ENCODE data around the gene ATP8B3. TPM values are rescaled to one million over a fixed set of nuclear protein-coding genes. Genes with fewer than 3 reads are reported as not detected.

The ATP8B3 gene
- total RNA-seq, 1 donor from 2014 or later = 1.5 TPM

DNA sequence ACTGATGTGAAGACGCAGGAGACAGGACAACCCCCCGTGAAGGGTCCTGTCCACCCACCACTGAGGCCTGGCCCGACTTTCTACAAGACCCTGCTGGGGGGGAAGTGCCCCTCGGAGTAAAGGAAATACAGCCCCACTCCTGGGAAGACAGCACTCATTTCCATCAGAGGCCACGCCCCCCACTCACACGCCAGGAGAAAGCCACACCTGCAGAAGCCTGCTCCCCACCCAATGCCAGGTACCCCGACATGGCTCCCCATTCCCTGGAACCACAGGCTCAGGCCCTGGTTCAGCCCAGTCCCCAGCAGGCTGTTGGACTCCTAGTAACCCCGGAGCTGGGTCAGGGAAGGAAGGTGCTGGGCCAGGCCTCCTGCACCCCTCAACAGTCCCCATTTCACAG is 10.9 kb upstream of the ATP8B3 start:
- no peaks in the 10 kb centered on the region for H3K9me3 Mint-ChIP-seq
- H3K27me3 Mint-ChIP-seq = no peaks in the 10 kb centered on the region
- peaks cover 3% of the 10 kb centered on the region for H3K4me1 Mint-ChIP-seq (ENCODE audit: unreplicated experiment)
- no peak overlapping the region for H3K27ac Mint-ChIP-seq
- no peak for DNase-seq (ENCODE audit: extremely low spot score, unreplicated experiment)
- H3K4me3 Mint-ChIP-seq = no peak overlapping the region
- TF ChIP-seq, protein P1, sequence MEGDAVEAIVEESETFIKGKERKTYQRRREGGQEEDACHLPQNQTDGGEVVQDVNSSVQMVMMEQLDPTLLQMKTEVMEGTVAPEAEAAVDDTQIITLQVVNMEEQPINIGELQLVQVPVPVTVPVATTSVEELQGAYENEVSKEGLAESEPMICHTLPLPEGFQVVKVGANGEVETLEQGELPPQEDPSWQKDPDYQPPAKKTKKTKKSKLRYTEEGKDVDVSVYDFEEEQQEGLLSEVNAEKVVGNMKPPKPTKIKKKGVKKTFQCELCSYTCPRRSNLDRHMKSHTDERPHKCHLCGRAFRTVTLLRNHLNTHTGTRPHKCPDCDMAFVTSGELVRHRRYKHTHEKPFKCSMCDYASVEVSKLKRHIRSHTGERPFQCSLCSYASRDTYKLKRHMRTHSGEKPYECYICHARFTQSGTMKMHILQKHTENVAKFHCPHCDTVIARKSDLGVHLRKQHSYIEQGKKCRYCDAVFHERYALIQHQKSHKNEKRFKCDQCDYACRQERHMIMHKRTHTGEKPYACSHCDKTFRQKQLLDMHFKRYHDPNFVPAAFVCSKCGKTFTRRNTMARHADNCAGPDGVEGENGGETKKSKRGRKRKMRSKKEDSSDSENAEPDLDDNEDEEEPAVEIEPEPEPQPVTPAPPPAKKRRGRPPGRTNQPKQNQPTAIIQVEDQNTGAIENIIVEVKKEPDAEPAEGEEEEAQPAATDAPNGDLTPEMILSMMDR (conservative IDR thresholded peaks at IDR 0.05) = no peak
- H3K36me3 Mint-ChIP-seq = peaks cover 6% of the 10 kb centered on the region

DNA sequence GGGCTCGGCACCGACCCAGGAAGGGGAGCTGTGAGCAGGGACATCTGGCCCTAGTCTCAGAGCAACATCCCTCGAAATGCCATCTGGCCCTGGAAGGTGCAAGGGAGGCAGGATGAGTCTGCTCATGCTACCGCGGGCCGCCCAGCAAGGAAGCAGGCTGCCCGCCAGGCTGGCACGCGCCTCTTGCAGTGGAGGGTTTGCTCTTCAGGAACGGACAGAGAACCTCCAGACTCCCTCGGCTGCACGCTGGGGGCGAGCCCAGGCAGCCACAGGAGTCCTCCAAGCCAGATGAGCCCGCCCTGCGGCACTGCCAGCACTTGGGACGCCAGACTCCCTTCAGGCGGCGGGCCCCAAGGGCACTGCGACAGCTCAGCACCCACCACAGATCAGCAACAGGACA is 10.1 kb upstream of the ATP8B3 start:
- no peak overlapping the region for H3K27ac Mint-ChIP-seq
- peaks cover 3% of the 10 kb centered on the region for H3K4me1 Mint-ChIP-seq (ENCODE audit: unreplicated experiment)
- H3K36me3 Mint-ChIP-seq = peaks cover 6% of the 10 kb centered on the region
- H3K4me3 Mint-ChIP-seq = no peak overlapping the region
- no peak for DNase-seq (ENCODE audit: extremely low spot score, unreplicated experiment)
- TF ChIP-seq, protein P1 (conservative IDR thresholded peaks at IDR 0.05) = no peak
- H3K9me3 Mint-ChIP-seq = no peaks in the 10 kb centered on the region
- no peaks in the 10 kb centered on the region for H3K27me3 Mint-ChIP-seq

DNA sequence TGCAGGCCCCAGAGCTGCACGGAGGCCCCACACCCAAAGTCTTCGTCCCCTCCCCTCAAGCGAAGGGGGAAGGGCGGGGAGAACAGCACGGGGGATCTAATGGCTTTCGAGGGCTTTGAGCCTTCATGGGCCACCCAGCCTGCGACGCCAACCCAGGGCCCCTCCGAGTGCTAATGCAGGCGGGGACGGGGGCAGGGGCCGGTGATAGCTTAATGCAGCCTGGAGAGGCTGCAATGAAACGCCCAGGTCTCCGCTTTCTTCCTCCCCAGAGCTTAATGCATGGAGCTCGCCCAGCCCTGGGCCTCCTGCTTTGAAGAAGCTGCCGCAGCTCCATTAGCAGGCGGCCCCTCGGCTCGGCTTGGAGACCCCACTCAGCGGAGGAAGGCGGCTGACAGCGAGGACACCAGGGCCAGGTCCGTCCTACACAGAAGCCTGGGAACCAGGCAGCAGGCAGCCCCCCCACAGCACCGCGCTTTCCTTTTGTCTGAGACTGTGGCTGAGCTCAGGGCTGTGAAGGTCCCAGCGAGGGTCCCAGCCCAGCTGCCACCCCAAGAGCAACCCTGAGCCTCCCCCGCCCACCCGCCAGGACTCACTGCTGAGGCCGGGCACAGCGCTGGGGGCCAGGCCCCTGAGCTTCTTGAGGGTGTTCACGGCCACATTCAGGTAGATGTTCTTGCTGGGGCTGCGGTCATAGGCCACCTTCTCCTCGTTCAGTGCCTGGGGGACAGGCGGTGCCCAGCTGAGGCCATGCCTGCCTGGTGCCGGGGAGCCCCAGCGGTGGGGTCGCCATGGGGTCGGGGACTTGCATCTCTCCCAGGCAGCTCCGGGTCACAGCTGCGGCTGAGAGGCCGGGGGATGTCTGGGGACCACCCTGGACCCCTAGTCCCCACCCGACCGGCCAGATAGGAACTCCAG is 7.5 kb upstream of the ATP8B3 start:
- no peak for DNase-seq (ENCODE audit: extremely low spot score, unreplicated experiment)
- no peaks in the 10 kb centered on the region for H3K27me3 Mint-ChIP-seq
- H3K9me3 Mint-ChIP-seq = no peaks in the 10 kb centered on the region
- H3K36me3 Mint-ChIP-seq = peaks cover 3% of the 10 kb centered on the region
- no peak overlapping the region for H3K27ac Mint-ChIP-seq
- H3K4me1 Mint-ChIP-seq (ENCODE audit: unreplicated experiment) = no peaks in the 10 kb centered on the region
- TF ChIP-seq, protein P1 (conservative IDR thresholded peaks at IDR 0.05) = no peak
- no peak overlapping the region for H3K4me3 Mint-ChIP-seq

DNA sequence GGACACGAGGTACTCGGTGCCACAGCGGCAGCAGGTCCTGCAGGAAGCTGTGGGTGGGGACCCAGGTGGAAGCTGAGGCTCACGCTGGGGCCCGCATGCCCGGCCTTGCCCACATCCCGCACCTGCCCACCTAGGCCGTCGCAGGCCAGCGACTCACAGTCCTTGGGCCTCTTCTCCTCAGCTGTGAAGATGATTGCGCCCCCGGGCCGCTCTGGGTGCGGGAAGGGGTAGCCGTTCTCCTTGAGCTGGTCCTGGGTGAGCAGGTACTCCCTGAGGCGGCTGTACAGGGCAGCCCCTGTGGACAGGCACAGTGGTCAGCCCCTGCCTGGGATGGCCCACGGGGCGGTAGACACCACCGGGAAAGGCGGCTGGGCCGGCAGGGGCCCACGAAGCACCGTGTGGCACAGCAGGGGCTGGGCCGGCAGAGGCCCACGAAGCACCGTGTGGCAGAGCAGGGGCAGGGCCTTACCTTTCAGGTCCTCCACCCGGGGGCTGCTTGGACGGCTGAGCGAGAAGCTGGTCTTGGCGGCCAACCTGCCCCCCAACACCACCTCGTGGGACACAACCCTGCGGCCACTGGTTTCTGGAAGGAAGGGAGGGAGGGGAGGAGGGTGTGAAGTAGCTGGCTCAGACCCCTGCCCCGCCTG is 6.6 kb upstream of the ATP8B3 start:
- Mint-ChIP-seq H3K27me3 (no peaks in the 10 kb centered on the region), H3K27ac (no peak overlapping the region), H3K4me1 (ENCODE audit: unreplicated experiment) (no peaks in the 10 kb centered on the region), H3K9me3 (no peaks in the 10 kb centered on the region), H3K4me3 (no peak overlapping the region), H3K36me3 (peaks cover 3% of the 10 kb centered on the region)
- no peak for DNase-seq (ENCODE audit: extremely low spot score, unreplicated experiment)
- TF ChIP-seq, protein P1 (conservative IDR thresholded peaks at IDR 0.05) = no peak

DNA sequence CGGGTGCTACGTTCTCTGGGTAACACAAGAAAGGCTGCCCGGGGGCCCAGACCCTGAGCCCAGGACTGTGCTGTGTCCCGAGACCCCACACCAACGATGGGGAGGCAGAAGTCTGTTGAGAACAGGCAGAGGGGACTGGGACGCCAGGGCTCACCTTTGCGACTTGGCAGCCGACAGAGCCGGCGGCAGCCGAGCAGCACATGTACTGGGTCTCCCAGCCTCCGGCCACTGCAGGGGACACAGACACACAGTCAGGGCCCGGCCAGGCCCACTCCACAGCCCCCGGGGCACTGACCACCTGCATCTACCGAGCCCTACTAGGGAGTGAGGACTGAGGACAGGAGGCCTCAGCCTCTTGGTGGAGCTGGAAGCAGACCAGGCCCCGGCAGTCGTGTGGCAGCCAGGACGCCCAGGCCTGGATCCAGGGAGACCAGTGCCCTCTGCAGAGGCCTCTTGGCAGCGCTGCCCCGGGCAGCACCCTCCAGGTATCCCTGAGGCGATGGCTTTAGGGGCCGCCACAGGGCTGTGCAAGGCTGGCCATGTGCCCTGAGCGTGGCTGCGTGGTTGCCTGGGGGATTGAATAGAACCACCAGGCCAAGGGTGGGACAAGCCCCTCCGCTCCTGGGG is 5.6 kb upstream of the ATP8B3 start:
- H3K27ac Mint-ChIP-seq = no peak overlapping the region
- no peaks in the 10 kb centered on the region for H3K9me3 Mint-ChIP-seq
- H3K27me3 Mint-ChIP-seq = peaks cover 2% of the 10 kb centered on the region
- TF ChIP-seq, protein P1 (conservative IDR thresholded peaks at IDR 0.05) = no peak
- no peak for DNase-seq (ENCODE audit: extremely low spot score, unreplicated experiment)
- H3K4me1 Mint-ChIP-seq (ENCODE audit: unreplicated experiment) = peaks cover 6% of the 10 kb centered on the region
- H3K4me3 Mint-ChIP-seq = no peak overlapping the region
- peaks cover 3% of the 10 kb centered on the region for H3K36me3 Mint-ChIP-seq
